ENCODE measurements around the gene CEP192.
"Not testable (repeated sequence)": the region's sequence is repeated elsewhere in the genome, so short reads cannot be mapped to it uniquely, and the experiment has no call there.

Gene CEP192

DNA sequence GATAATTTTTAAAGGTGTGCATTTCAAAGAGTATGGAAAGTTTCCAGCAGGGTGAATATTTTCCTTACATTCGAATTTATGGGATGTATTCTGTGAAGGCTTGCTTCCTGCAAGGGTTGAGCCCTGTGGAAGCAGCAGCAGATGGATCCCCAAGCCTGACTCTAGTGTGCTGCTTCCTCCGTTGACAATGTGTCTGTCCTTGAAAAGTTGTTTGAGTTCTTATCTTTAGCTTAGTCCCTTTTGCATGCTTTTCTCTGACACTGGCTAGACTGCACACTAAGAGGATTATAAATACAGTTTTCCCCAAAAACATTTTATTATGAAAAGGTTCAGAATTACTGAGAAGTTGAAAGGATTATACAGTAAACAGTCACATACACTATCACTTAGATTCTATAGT is 86.3 kb downstream of the CEP192 start:
- TF ChIP-seq, protein P1, sequence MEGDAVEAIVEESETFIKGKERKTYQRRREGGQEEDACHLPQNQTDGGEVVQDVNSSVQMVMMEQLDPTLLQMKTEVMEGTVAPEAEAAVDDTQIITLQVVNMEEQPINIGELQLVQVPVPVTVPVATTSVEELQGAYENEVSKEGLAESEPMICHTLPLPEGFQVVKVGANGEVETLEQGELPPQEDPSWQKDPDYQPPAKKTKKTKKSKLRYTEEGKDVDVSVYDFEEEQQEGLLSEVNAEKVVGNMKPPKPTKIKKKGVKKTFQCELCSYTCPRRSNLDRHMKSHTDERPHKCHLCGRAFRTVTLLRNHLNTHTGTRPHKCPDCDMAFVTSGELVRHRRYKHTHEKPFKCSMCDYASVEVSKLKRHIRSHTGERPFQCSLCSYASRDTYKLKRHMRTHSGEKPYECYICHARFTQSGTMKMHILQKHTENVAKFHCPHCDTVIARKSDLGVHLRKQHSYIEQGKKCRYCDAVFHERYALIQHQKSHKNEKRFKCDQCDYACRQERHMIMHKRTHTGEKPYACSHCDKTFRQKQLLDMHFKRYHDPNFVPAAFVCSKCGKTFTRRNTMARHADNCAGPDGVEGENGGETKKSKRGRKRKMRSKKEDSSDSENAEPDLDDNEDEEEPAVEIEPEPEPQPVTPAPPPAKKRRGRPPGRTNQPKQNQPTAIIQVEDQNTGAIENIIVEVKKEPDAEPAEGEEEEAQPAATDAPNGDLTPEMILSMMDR (IDR thresholded peaks at IDR 0.05; ENCODE audit: low read depth, low read length, missing control alignments), result no peak
- DNase-seq (ENCODE audit: low read depth), result no peak
- H3K4me3 ChIP-seq (ENCODE audit: low read depth, low read length), result no peak overlapping the region
- in situ Hi-C loops (cut with HindIII; ENCODE audit: low sequenced_read_pairs), result no loop called here

- in situ Hi-C loops (cut with HindIII; ENCODE audit: low sequenced_read_pairs); DNase-seq (ENCODE audit: low read depth); H3K4me3 ChIP-seq (ENCODE audit: low read depth, low read length): not testable (repeated sequence)
Observed at GRCh38 chr18:13078065-13078464, 86.9 kb downstream of the CEP192 start.

GRCh38 chr18:13086906-13087305 is 95.7 kb downstream of the CEP192 start:
- no peak for DNase-seq (ENCODE audit: low read depth)
- in situ Hi-C loops (cut with HindIII; ENCODE audit: low sequenced_read_pairs), result no loop called here
- no peak overlapping the region for H3K4me3 ChIP-seq (ENCODE audit: low read depth, low read length)
- TF ChIP-seq, protein P1 (IDR thresholded peaks at IDR 0.05; ENCODE audit: low read depth, low read length, missing control alignments), result no peak

GRCh38 chr18:13095466-13095865 is 104.3 kb downstream of the CEP192 start:
- H3K4me3 ChIP-seq (ENCODE audit: low read depth, low read length), result no peak overlapping the region
- TF ChIP-seq, protein P1 (IDR thresholded peaks at IDR 0.05; ENCODE audit: low read depth, low read length, missing control alignments), result no peak
- in situ Hi-C loops (cut with HindIII; ENCODE audit: low sequenced_read_pairs), result no loop called here
- no peak for DNase-seq (ENCODE audit: low read depth)

- H3K4me3 ChIP-seq (ENCODE audit: low read depth, low read length), result no peak overlapping the region
- TF ChIP-seq, protein P1 (IDR thresholded peaks at IDR 0.05; ENCODE audit: low read depth, low read length, missing control alignments), result no peak
- no peak for DNase-seq (ENCODE audit: low read depth)
- in situ Hi-C loops (cut with HindIII; ENCODE audit: low sequenced_read_pairs), result no loop called here
Observed at GRCh38 chr18:13096232-13096631, 105.1 kb downstream of the CEP192 start.

DNA sequence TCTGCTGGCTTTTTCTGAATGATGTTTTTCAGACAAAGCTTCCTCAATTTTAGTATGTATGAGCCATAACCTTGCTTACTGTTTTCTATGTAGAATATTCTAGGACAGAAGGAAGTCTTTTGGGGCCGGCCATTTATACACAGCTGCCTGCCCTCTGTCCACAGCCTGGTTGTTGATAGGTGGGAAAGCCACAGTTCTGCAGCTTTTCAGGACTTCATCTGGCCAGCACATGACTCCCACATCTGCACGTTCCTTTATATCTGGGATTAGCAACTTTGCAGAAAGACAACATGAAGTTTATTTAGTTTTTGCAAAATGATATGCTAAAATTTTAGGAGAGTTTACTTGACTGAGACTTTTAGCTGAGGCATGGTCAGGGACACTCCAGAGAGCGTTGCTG is 105.6 kb downstream of the CEP192 start:
- no peak for DNase-seq (ENCODE audit: low read depth)
- in situ Hi-C loops (cut with HindIII; ENCODE audit: low sequenced_read_pairs), result no loop called here
- TF ChIP-seq, protein P1 (IDR thresholded peaks at IDR 0.05; ENCODE audit: low read depth, low read length, missing control alignments), result no peak
- H3K4me3 ChIP-seq (ENCODE audit: low read depth, low read length), result no peak overlapping the region

- DNase-seq (ENCODE audit: low read depth); H3K4me3 ChIP-seq (ENCODE audit: low read depth, low read length); in situ Hi-C loops (cut with HindIII; ENCODE audit: low sequenced_read_pairs): not testable (repeated sequence)
Observed at GRCh38 chr18:13098104-13098503, 106.9 kb downstream of the CEP192 start.

DNA sequence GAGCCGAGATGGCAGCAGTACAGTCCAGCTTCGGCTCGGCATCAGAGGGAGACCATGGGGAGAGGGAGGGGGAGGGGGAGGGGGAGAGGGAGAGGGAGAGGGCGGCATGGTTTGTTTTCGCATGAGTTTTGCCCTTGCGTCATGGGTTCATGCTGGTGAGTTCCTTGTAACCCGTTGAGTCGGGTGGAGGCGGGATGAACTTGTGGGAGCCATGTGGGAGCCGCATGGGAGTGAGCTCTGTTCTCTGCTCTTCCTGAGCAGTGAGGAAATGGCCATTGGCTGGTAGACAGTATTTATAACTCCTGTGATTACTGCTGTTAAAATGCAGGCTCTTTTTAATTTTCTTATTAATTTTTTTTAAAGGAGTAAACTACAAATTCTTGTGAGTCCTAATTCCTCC is 108.0 kb downstream of the CEP192 start:
- DNase-seq (ENCODE audit: low read depth), result no peak
- in situ Hi-C loops (cut with HindIII; ENCODE audit: low sequenced_read_pairs), result no loop called here
- no peak overlapping the region for H3K4me3 ChIP-seq (ENCODE audit: low read depth, low read length)
- TF ChIP-seq, protein P1 (IDR thresholded peaks at IDR 0.05; ENCODE audit: low read depth, low read length, missing control alignments), result no peak
